Prostate gland (tissue), 2 donors: Measurements from ENCODE around the gene ZNF638.

Experiments used
- POLR2A ChIP-seq: fragments of 450-650 bp; IDR thresholded peaks from one replicate; pipeline ENCODE4 v1.6.1; 2016; ENCODE audit warnings: antibody characterized with exemption, mild to moderate bottlenecking
- POLR2AphosphoS5 ChIP-seq: sonication (generic); formaldehyde crosslinking; IDR thresholded peaks from one replicate; pipeline ENCODE4 v1.6.1; 2017; ENCODE audit warnings: antibody characterized with exemption
- TF ChIP-seq, protein P1 (sequence below), 4 experiments: fragments of 200-600 bp in 2 of 4; fragments of 450-650 bp in 2 of 4; sonication (generic) in 2 of 4; IDR thresholded peaks; 1 replicate in 3 of 4; 2 replicates in 1 of 4; pipeline ENCODE4 v1.5.1; 2016 to 2019; ENCODE audit warnings: antibody characterized with exemption in 4 of 4, mild to moderate bottlenecking in 2 of 4, moderate library complexity in 2 of 4

DNA sequence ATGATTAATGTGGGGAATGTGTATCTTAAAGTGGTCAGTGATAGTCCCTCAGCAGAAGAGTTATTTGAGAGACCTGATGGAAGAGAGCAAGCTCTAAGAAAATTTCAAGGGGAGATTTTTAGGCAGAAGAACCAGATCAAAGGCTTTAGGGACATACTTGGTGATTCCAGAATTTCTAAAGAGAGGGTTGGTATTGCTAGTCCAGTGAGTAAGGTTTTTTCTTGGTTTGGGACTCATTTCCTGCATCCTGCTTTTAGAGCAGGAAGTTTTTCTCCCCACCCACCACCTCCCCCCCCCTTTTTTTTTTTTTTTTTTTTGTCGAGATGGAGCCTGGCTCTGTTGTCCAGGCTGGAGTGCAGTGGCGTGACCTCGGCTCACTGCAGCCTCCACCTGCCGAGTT, 79.1 kb downstream of the ZNF638 start:
- no peak for TF ChIP-seq POLR2A
- TF ChIP-seq, protein P1, sequence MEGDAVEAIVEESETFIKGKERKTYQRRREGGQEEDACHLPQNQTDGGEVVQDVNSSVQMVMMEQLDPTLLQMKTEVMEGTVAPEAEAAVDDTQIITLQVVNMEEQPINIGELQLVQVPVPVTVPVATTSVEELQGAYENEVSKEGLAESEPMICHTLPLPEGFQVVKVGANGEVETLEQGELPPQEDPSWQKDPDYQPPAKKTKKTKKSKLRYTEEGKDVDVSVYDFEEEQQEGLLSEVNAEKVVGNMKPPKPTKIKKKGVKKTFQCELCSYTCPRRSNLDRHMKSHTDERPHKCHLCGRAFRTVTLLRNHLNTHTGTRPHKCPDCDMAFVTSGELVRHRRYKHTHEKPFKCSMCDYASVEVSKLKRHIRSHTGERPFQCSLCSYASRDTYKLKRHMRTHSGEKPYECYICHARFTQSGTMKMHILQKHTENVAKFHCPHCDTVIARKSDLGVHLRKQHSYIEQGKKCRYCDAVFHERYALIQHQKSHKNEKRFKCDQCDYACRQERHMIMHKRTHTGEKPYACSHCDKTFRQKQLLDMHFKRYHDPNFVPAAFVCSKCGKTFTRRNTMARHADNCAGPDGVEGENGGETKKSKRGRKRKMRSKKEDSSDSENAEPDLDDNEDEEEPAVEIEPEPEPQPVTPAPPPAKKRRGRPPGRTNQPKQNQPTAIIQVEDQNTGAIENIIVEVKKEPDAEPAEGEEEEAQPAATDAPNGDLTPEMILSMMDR (IDR thresholded peaks at IDR 0.05), result no peak
- TF ChIP-seq POLR2AphosphoS5, result no peak
